Liver (tissue), 9 donors: Measurements from ENCODE around the gene CHI3L2. TPM values are rescaled to one million over a fixed set of nuclear protein-coding genes. Genes with fewer than 3 reads are reported as not detected.

Experiments
- DNase-seq: peaks from one replicate; pipeline ENCODE4 v3.0.0-alpha.2; 2017; ENCODE audit warnings: low spot score
- H3K27ac ChIP-seq, 2 donors: one replicate each; pipeline ENCODE4 v1.7.0; 2013; ENCODE audit warnings: inconsistent platforms in 2 of 2, low read length in 2 of 2, control low read depth in 1 of 2, low read depth in 1 of 2, mild to moderate bottlenecking in 1 of 2
- H3K27me3 ChIP-seq, 4 donors: one replicate each; pipeline versions ENCODE4 v1.6.1 to v1.7.0; 2013; ENCODE audit warnings: low read length in 3 of 4, inconsistent platforms in 1 of 4, mild to moderate bottlenecking in 1 of 4, moderate library complexity in 1 of 4; ENCODE audit not compliant: control insufficient read depth in 4 of 4, insufficient read depth in 4 of 4
- H3K36me3 ChIP-seq, 4 donors: one replicate each; pipeline versions ENCODE4 v1.6.1 to v1.7.0; 2013; ENCODE audit warnings: low read length in 3 of 4, mild to moderate bottlenecking in 3 of 4, low read depth in 1 of 4, moderate library complexity in 1 of 4; ENCODE audit not compliant: control insufficient read depth in 4 of 4, insufficient read depth in 3 of 4
- H3K4me1 ChIP-seq, 4 donors: one replicate each; pipeline versions ENCODE4 v1.6.1 to v1.7.0; 2013; ENCODE audit warnings: low read length in 3 of 4, mild to moderate bottlenecking in 3 of 4, moderate library complexity in 1 of 4; ENCODE audit not compliant: control insufficient read depth in 4 of 4, insufficient read depth in 4 of 4
- H3K4me3 ChIP-seq, 3 donors: one replicate each; pipeline versions ENCODE4 v1.6.1 to v1.7.0; 2013; ENCODE audit warnings: low read length in 3 of 3, control low read depth in 1 of 3, low read depth in 1 of 3, mild to moderate bottlenecking in 1 of 3
- H3K9ac ChIP-seq, 2 donors: one replicate each; pipeline ENCODE4 v1.7.0; 2013; ENCODE audit warnings: low read length in 2 of 2, mild to moderate bottlenecking in 2 of 2, moderate library complexity in 2 of 2, control low read depth in 1 of 2, low read depth in 1 of 2
- H3K9me3 ChIP-seq, 4 donors: one replicate each; pipeline versions ENCODE4 v1.6.1 to v1.7.0; 2013; ENCODE audit warnings: low read length in 3 of 4; ENCODE audit not compliant: control insufficient read depth in 4 of 4
- CTCF ChIP-seq: fragments of 150-350 bp; IDR thresholded peaks from 2 replicates; pipeline ENCODE4 v1.5.1; 2017; ENCODE audit warnings: improper control_type of control experiment, low read depth, low read length; ENCODE audit not compliant: missing input control
- EGR1 ChIP-seq, 2 donors: IDR thresholded peaks; 2 replicates each; pipeline ENCODE4 v1.6.1; 2016 to 2018; ENCODE audit warnings: antibody characterized with exemption in 2 of 2, low read depth in 2 of 2
- FOXA1 ChIP-seq: IDR thresholded peaks from 2 replicates; pipeline ENCODE4 v1.6.1; 2016; ENCODE audit warnings: antibody characterized with exemption
- FOXA2 ChIP-seq: IDR thresholded peaks from 2 replicates; pipeline ENCODE4 v1.6.1; 2016; ENCODE audit warnings: antibody characterized with exemption
- GABPA ChIP-seq, 2 donors: IDR thresholded peaks in 1 of 2; conservative IDR thresholded peaks in 1 of 2; 2 replicates each; pipeline ENCODE4 v1.6.1; 2016; ENCODE audit warnings: antibody characterized with exemption in 2 of 2, mild to moderate bottlenecking in 1 of 2, moderate library complexity in 1 of 2
- HNF4A ChIP-seq, 2 donors: conservative IDR thresholded peaks; 2 replicates each; pipeline ENCODE4 v1.6.1; 2016; ENCODE audit warnings: antibody characterized with exemption in 2 of 2, mild to moderate bottlenecking in 2 of 2
- HNF4G ChIP-seq: IDR thresholded peaks from 2 replicates; pipeline ENCODE4 v1.6.1; 2016; ENCODE audit warnings: antibody characterized with exemption
- JUND ChIP-seq, 2 donors: IDR thresholded peaks; 2 replicates each; pipeline ENCODE4 v1.6.1; 2016; ENCODE audit warnings: antibody characterized with exemption in 2 of 2
- NR2F2 ChIP-seq: IDR thresholded peaks from 2 replicates; pipeline ENCODE4 v1.6.1; 2016; ENCODE audit warnings: antibody characterized with exemption
- RAD21 ChIP-seq, 2 donors: IDR thresholded peaks; 2 replicates each; pipeline ENCODE4 v1.6.1; 2016; ENCODE audit warnings: antibody characterized with exemption in 2 of 2, mild to moderate bottlenecking in 2 of 2
- REST ChIP-seq: IDR thresholded peaks from 2 replicates; pipeline ENCODE4 v1.6.1; 2016; ENCODE audit warnings: antibody characterized with exemption, mild to moderate bottlenecking
- RXRA ChIP-seq, 2 donors: IDR thresholded peaks; 2 replicates each; pipeline ENCODE4 v1.6.1; 2017 to 2018; ENCODE audit warnings: antibody characterized with exemption in 2 of 2, mild to moderate bottlenecking in 1 of 2
- SP1 ChIP-seq: IDR thresholded peaks from 2 replicates; pipeline ENCODE4 v1.6.1; 2018; ENCODE audit warnings: antibody characterized with exemption, mild to moderate bottlenecking
- TAF1 ChIP-seq: conservative IDR thresholded peaks from 2 replicates; pipeline ENCODE4 v1.6.1; 2016; ENCODE audit warnings: antibody characterized with exemption, mild to moderate bottlenecking
- YY1 ChIP-seq: IDR thresholded peaks from 2 replicates; pipeline ENCODE4 v1.6.1; 2016; ENCODE audit warnings: antibody characterized with exemption, mild to moderate bottlenecking
- ZBTB33 ChIP-seq: IDR thresholded peaks from 2 replicates; pipeline ENCODE4 v1.6.1; 2016; ENCODE audit warnings: antibody characterized with exemption
- WGBS: extraction: QIAGEN DNeasy Blood & Tissue Kit; methylation state at CpG from one replicate; pipeline ENCODE4 v1.1.7; 2013; 5-methylcytosine and 5-hydroxymethylcytosine counted together
- polyA plus RNA-seq, 2 donors: library from polyadenylated mRNA; stranded (reverse) in 1 of 2; unstranded in 1 of 2; fragments of 200-250 nt in 1 of 2; fragments of >200 nt in 1 of 2; fragmentation: Nextera tagmentation in 1 of 2; extraction: Ambion mirVana in 1 of 2; gene quantifications; one replicate each; pipeline versions ENCODE4 v1.2.1 to v1.2.3, GENCODE V29; 2013 to 2015
- total RNA-seq, 2 donors: library from RNA; depleted of rRNA; stranded (reverse); fragments of >200 nt; gene quantifications; one replicate each; pipeline ENCODE4 v1.2.3, GENCODE V29; 2014
- TF ChIP-seq, protein P1 (sequence below): IDR thresholded peaks from 2 replicates; pipeline ENCODE4 v1.6.1; 2016; ENCODE audit warnings: antibody characterized with exemption
- TF ChIP-seq, protein P2 (sequence below): IDR thresholded peaks from 2 replicates; pipeline ENCODE4 v1.6.1; 2016; ENCODE audit warnings: antibody characterized with exemption
- donor health status: healthy.
- donor health status: healthy.
- donor health status: healthy.
- donor health status: healthy.
- donor health status: healthy.

CHI3L2 gene
- total and polyA plus RNA-seq, 4 donors: 0.07 to 0.32 (median 0.24) TPM

GRCh38 chr1:111184663-111185062, 42.9 kb upstream of the CHI3L2 start:
- TF ChIP-seq EGR1 (IDR thresholded peaks at IDR 0.05; ENCODE audit: low read depth in 2 of 2) (no peak), YY1 (no peak), SP1 (no peak), TAF1 (no peak), JUND (IDR thresholded peaks at IDR 0.05) (no peak), RXRA (IDR thresholded peaks at IDR 0.05) (no peak), HNF4A (conservative IDR thresholded peaks at IDR 0.05) (no peak), FOXA2 (no peak), REST (no peak)
- TF ChIP-seq, protein P1, sequence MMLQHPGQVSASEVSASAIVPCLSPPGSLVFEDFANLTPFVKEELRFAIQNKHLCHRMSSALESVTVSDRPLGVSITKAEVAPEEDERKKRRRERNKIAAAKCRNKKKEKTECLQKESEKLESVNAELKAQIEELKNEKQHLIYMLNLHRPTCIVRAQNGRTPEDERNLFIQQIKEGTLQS: no peak
- TF ChIP-seq, protein P2, sequence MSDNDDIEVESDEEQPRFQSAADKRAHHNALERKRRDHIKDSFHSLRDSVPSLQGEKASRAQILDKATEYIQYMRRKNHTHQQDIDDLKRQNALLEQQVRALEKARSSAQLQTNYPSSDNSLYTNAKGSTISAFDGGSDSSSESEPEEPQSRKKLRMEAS: no peak
- Histone ChIP-seq H3K9me3 (no peaks in the 10 kb centered on the region), H3K9ac (no peak overlapping the region), H3K36me3 (peaks cover 3 to 50% (median 50%) of the 10 kb centered on the region in 4 donors), H3K4me1 (peaks cover 0 to 7% (median 2%) of the 10 kb centered on the region in 4 donors), H3K27me3 (no peaks in the 10 kb centered on the region), H3K27ac (no peak overlapping the region), H3K4me3 (no peak overlapping the region)
- no peak for DNase-seq

DNA sequence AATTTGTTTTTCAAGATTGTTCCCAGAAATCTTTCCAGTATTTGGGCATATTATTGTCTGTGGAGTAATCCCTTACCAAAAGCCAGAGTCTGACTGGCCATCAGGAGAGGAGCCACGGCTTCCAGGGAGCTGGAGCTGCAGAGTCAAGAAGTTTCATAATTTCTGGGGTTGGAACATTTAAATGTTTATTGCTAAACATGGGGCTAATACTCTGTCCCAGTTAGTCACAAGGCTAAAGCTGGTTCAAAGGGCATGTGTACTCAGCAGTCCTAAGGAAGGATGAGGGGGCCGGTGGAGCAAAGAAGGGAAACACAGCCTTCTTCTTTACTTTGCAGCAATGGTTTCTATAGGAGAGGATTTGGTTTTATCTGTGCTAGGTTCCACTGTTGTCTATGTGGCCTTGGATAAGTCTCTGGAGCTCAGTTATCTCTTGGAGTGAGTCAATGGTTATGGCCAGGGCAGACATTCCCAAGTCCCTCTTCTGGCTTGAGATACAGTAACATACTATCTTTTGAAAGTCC, 36.5 kb upstream of the CHI3L2 start:
- Histone ChIP-seq H3K4me1 (peaks cover 7 to 66% (median 59%) of the 10 kb centered on the region in 4 donors), H3K36me3 (peaks cover 3 to 30% (median 25%) of the 10 kb centered on the region in 4 donors), H3K9me3 (no peaks in the 10 kb centered on the region), H3K27ac (peak overlapping the region; percentile 42 to 56), H3K4me3 (no peak overlapping the region), H3K9ac (no peak overlapping the region), H3K27me3 (no peaks in the 10 kb centered on the region)
- TF ChIP-seq EGR1 (IDR thresholded peaks at IDR 0.05; ENCODE audit: low read depth in 2 of 2) (no peak), CTCF (no peak), JUND (IDR thresholded peaks at IDR 0.05) (peak; percentile 22 to 57), RAD21 (IDR thresholded peaks at IDR 0.05) (peak in 1 of 2 donors; percentile 39), HNF4A (conservative IDR thresholded peaks at IDR 0.05) (peak; percentile 81 to 90), NR2F2 (peak; percentile 46), GABPA (IDR thresholded peaks at IDR 0.05 in 1 of 2, conservative IDR thresholded peaks at IDR 0.05 in 1 of 2) (no peak), FOXA1 (no peak), SP1 (peak; percentile 65), FOXA2 (peak; percentile 70), REST (no peak), TAF1 (no peak), ZBTB33 (no peak), YY1 (no peak), RXRA (IDR thresholded peaks at IDR 0.05) (peak; percentile 58 to 62), HNF4G (peak; percentile 63)
- TF ChIP-seq, protein P1: no peak
- TF ChIP-seq, protein P2: no peak
- 22% methylated on average over 2 of the region's 2 CpGs for WGBS
- no peak for DNase-seq
